Endothelial cell of umbilical vein (primary cell): Measurements from ENCODE around the gene GPRIN2. TPM values are rescaled to one million over a fixed set of nuclear protein-coding genes. Genes with fewer than 3 reads are reported as not detected.

Experiments used
- BruUV-seq: library from RNA; stranded (reverse); fragments of 400-500 nt; replicated peaks from 2 replicates; lab custom pipeline; 2021; lab: Mats Ljungman, UMichigan
- CTCF ChIA-PET: fragments of 300-600, 350-600 bp; sonication (Branson Sonifier 250); formaldehyde crosslinking; loops from one replicate; lab custom pipeline; 2021; ENCODE audit warnings: antibody characterized with exemption, inconsistent platforms; lab: Charles Lee
- POLR2A ChIA-PET: fragments of 300-600, 350-600 bp; sonication (Branson Sonifier 250); formaldehyde crosslinking; loops from one replicate; lab custom pipeline; 2021; ENCODE audit warnings: antibody characterized with exemption, inconsistent platforms; lab: Charles Lee
- DNase-seq: peaks from one replicate; pipeline ENCODE4 v3.0.0-alpha.2; 2011; ENCODE audit warnings: low read depth, low spot score
- FAIRE-seq: peaks from 2 replicates; lab custom pipeline; 2011; peaks lifted over from hg19 to GRCh38; lab: Jason Lieb, UNC
- H2AFZ ChIP-seq: 2 replicates; pipeline ENCODE4 v1.6.0; 2012; ENCODE audit warnings: low read depth, low read length, control low read depth, inconsistent platforms
- H3K27ac ChIP-seq: 2 replicates; pipeline ENCODE4 v1.5.1; 2011; ENCODE audit warnings: low read depth, mild to moderate bottlenecking, control low read depth, low read length, moderate library complexity; ENCODE audit not compliant: insufficient read depth
- H3K27me3 ChIP-seq, 2 experiments: 2 replicates each; pipeline versions ENCODE4 v1.6.0 to v1.6.1; 2011; ENCODE audit warnings: low read length in 2 of 2, mixed read lengths in 1 of 2; ENCODE audit not compliant: control insufficient read depth in 2 of 2, insufficient read depth in 2 of 2
- H3K36me3 ChIP-seq, 2 experiments: 2 replicates in 1 of 2; 3 replicates in 1 of 2; pipeline ENCODE4 v1.5.1; 2011; ENCODE audit warnings: low read length in 2 of 2, mild to moderate bottlenecking in 1 of 2, moderate library complexity in 1 of 2; ENCODE audit not compliant: control insufficient read depth in 2 of 2, insufficient read depth in 2 of 2; ENCODE audit errors: extremely low read depth in 1 of 2
- H3K4me1 ChIP-seq: 3 replicates; pipeline ENCODE4 v1.5.1; 2011; ENCODE audit warnings: mild to moderate bottlenecking, low read length; ENCODE audit not compliant: control insufficient read depth, insufficient read depth; ENCODE audit errors: extremely low read depth
- H3K4me2 ChIP-seq: 2 replicates; pipeline ENCODE4 v1.6.1; 2011; ENCODE audit warnings: low read length, control low read depth, mixed read lengths; ENCODE audit not compliant: insufficient read depth
- H3K4me3 ChIP-seq, 3 experiments: fragments of 200-600 bp in 1 of 3; sonication (generic), shearing (Covaris generic) in 1 of 3; replicated peaks in 1 of 3; 2 replicates each; pipeline ENCODE4 v1.5.1; 2011 to 2016; ENCODE audit warnings: control low read depth in 3 of 3, low read length in 3 of 3, mild to moderate bottlenecking in 2 of 3, inconsistent platforms in 1 of 3, low read depth in 1 of 3, moderate library complexity in 1 of 3; ENCODE audit not compliant: insufficient read depth in 1 of 3
- H3K79me2 ChIP-seq: 2 replicates; pipeline ENCODE4 v1.6.0; 2012; ENCODE audit warnings: low read length, inconsistent platforms; ENCODE audit not compliant: control insufficient read depth, insufficient read depth
- H3K9ac ChIP-seq: replicated peaks from 2 replicates; pipeline ENCODE3; 2011; ENCODE audit warnings: low read length, control low read depth; ENCODE audit not compliant: insufficient read depth; ENCODE audit errors: extremely low read depth
- H3K9me1 ChIP-seq: replicated peaks from 3 replicates; pipeline ENCODE4 v1.6.0; 2011; ENCODE audit warnings: mild to moderate bottlenecking, low read length; ENCODE audit not compliant: control insufficient read depth, insufficient read depth; ENCODE audit errors: extremely low read depth
- H3K9me3 ChIP-seq: replicated peaks from 2 replicates; pipeline ENCODE4 v1.5.1; 2012; ENCODE audit warnings: low read length, inconsistent platforms; ENCODE audit not compliant: control insufficient read depth, insufficient read depth
- H4K20me1 ChIP-seq: replicated peaks from 2 replicates; pipeline ENCODE3; 2011; ENCODE audit warnings: mild to moderate bottlenecking, low read length; ENCODE audit not compliant: control insufficient read depth, insufficient read depth; ENCODE audit errors: extremely low read depth
- CTCF ChIP-seq, 2 donors: IDR thresholded peaks; 1 replicate in 1 of 2; 2 replicates in 1 of 2; pipeline ENCODE4 v1.5.1; 2011; ENCODE audit warnings: low read length in 2 of 2, mild to moderate bottlenecking in 2 of 2, moderate library complexity in 2 of 2, control low read depth in 1 of 2, inconsistent platforms in 1 of 2, low read depth in 1 of 2; ENCODE audit not compliant: insufficient read depth in 1 of 2; ENCODE audit errors: extremely low read depth in 1 of 2
- EZH2 ChIP-seq: IDR thresholded peaks from 2 replicates; pipeline ENCODE4 v1.6.1; 2012; ENCODE audit warnings: borderline replicate concordance, low read depth, mild to moderate bottlenecking, moderate library complexity, low read length, inconsistent platforms; ENCODE audit not compliant: severe bottlenecking
- FOS ChIP-seq: IDR thresholded peaks from 2 replicates; pipeline ENCODE4 v1.6.1; 2011; ENCODE audit warnings: mild to moderate bottlenecking, low read length, moderate library complexity, borderline replicate concordance; ENCODE audit not compliant: insufficient read depth
- GATA2 ChIP-seq: IDR thresholded peaks from 2 replicates; pipeline ENCODE4 v1.7.0; 2011; ENCODE audit warnings: low read depth, mild to moderate bottlenecking, moderate library complexity, mixed read lengths, low read length; ENCODE audit not compliant: insufficient read length, insufficient read depth
- JUN ChIP-seq: IDR thresholded peaks from 2 replicates; pipeline ENCODE4 v1.6.1; 2011; ENCODE audit warnings: borderline replicate concordance, low read depth; ENCODE audit not compliant: insufficient read length, insufficient read depth
- MAX ChIP-seq: IDR thresholded peaks from 2 replicates; pipeline ENCODE4 v1.6.1; 2011; ENCODE audit not compliant: insufficient read depth, insufficient read length
- MYC ChIP-seq: IDR thresholded peaks from one replicate; pipeline ENCODE4 v1.6.1; 2011; ENCODE audit warnings: mild to moderate bottlenecking, low read depth, low read length
- POLR2A ChIP-seq: IDR thresholded peaks from 2 replicates; pipeline ENCODE4 v1.6.1; 2012; ENCODE audit warnings: low read depth, mild to moderate bottlenecking, control low read depth, low read length
- POLR2AphosphoS5 ChIP-seq: IDR thresholded peaks from 2 replicates; pipeline ENCODE4 v1.6.1; 2012; ENCODE audit warnings: low read depth, mild to moderate bottlenecking, control low read depth, low read length, moderate library complexity; ENCODE audit not compliant: insufficient read depth
- dilution Hi-C: fragments of 300-500 bp; cut with MboI; formaldehyde crosslinking; loops from one replicate; pipeline ENCODE4 v1.15.0; 2019; ENCODE audit warnings: low sequenced_read_pairs; ENCODE audit not compliant: extremely low pct_ligation_motif_present
- intact Hi-C: fragments of 100-400 bp; cut with micrococcal nuclease; formaldehyde crosslinking; loops from one replicate; pipeline ENCODE4 v1.10.0; 2022
- polyA plus RNA-seq, 4 experiments: library from polyadenylated mRNA; depleted of rRNA in 3 of 4; stranded (reverse) in 3 of 4; unstranded in 1 of 4; fragments of >200 nt; gene quantifications; 2 replicates each; pipeline versions ENCODE4 v1.2.1 to v1.2.3, GENCODE V29; 2011 to 2012; ENCODE audit warnings: missing spikeins in 1 of 4
- total RNA-seq: library from RNA; stranded (reverse); gene quantifications from 2 replicates; pipeline ENCODE4 v1.2.3, GENCODE V29; 2021

Gene GPRIN2
- total and polyA plus RNA-seq, 2 donors (not counting 3 experiments of a cell fraction or from before 2014, with no cell fraction given) = not detected

- H4K20me1 ChIP-seq = no peaks in the 10 kb centered on the region
- peaks cover 19 to 23% of the 10 kb centered on the region in 2 experiments for H3K27me3 ChIP-seq
- H2AFZ ChIP-seq = no peak overlapping the region
- CTCF ChIA-PET = interaction anchor here (1.3 kb wide), 1 partner anchor 16 kb away, joined by 5 read pairs; no protein-coding TSS in a partner anchor
- no peak overlapping the region for H3K4me3 ChIP-seq
- no peaks in the 10 kb centered on the region for H3K79me2 ChIP-seq
- no peak overlapping the region for H3K4me2 ChIP-seq
- TF ChIP-seq MYC = no peak
- TF ChIP-seq GATA2 = no peak
- no peak for TF ChIP-seq CTCF (IDR thresholded peaks at IDR 0.05; ENCODE audit: extremely low read depth in 1 of 2, insufficient read depth in 1 of 2, low read depth in 1 of 2, low read length in 2 of 2)
- no peak for TF ChIP-seq POLR2AphosphoS5
- TF ChIP-seq EZH2 = no peak
- TF ChIP-seq POLR2A = no peak
- no peak for TF ChIP-seq FOS
- no peak for TF ChIP-seq MAX
- TF ChIP-seq JUN = no peak
- H3K36me3 ChIP-seq = no peaks in the 10 kb centered on the region
- DNase-seq (no peak), FAIRE-seq (no peak)
- H3K27ac ChIP-seq = no peak overlapping the region
- no peaks in the 10 kb centered on the region for H3K9me3 ChIP-seq
- no peak overlapping the region for H3K9ac ChIP-seq
- intact Hi-C loops (no loop called here), dilution Hi-C loops (no loop called here)
- H3K4me1 ChIP-seq = no peaks in the 10 kb centered on the region
- H3K9me1 ChIP-seq = no peaks in the 10 kb centered on the region
- BruUV-seq = no TSS peak
- POLR2A ChIA-PET = no interaction called here
Measured at GRCh38 chr10:46560381-46560780, 3.9 kb upstream of the GPRIN2 start.
